DOHH2 (cell line): Measurements from ENCODE around the gene TUBA8.
"Not testable (repeated sequence)": the region's sequence is repeated elsewhere in the genome, so short reads cannot be mapped to it uniquely, and the experiment has no call there.

Experiments
- H3F3A ChIP-seq: fragments of 200-600 bp; sonication (generic), shearing (Covaris generic); 2 replicates; pipeline ENCODE4 v1.6.0; 2016; ENCODE audit warnings: antibody characterized with exemption, mild to moderate bottlenecking; ENCODE audit not compliant: control insufficient read depth, insufficient read depth
- H3K27ac ChIP-seq: fragments of 200-600 bp; sonication (generic); 2 replicates; pipeline ENCODE4 v1.5.1; 2014; ENCODE audit warnings: low read depth, mild to moderate bottlenecking, low read length, moderate library complexity
- H3K27me3 ChIP-seq: fragments of 200-600 bp; sonication (generic); 2 replicates; pipeline ENCODE4 v1.6.1; 2014; ENCODE audit warnings: mild to moderate bottlenecking, low read length, mixed read lengths; ENCODE audit not compliant: control insufficient read depth
- H3K36me3 ChIP-seq: fragments of 200-600 bp; sonication (generic); 2 replicates; pipeline ENCODE4 v1.6.1; 2014; ENCODE audit warnings: mild to moderate bottlenecking, low read length, moderate library complexity, mixed read lengths; ENCODE audit not compliant: control insufficient read depth
- H3K4me1 ChIP-seq: fragments of 200-600 bp; sonication (generic); 2 replicates; pipeline ENCODE4 v1.6.1; 2014; ENCODE audit warnings: mild to moderate bottlenecking, low read length, mixed read lengths; ENCODE audit not compliant: control insufficient read depth
- H3K4me2 ChIP-seq: fragments of 200-600 bp; sonication (generic); 2 replicates; pipeline ENCODE4 v1.6.0; 2014; ENCODE audit warnings: mild to moderate bottlenecking, low read length, moderate library complexity
- H3K4me3 ChIP-seq: fragments of 200-600 bp; sonication (generic); 2 replicates; pipeline ENCODE4 v1.5.1; 2014; ENCODE audit warnings: mild to moderate bottlenecking, low read length, mixed read lengths
- H3K79me2 ChIP-seq: fragments of 200-600 bp; sonication (generic); 2 replicates; pipeline ENCODE4 v1.6.1; 2014; ENCODE audit warnings: mild to moderate bottlenecking, low read length, mixed read lengths; ENCODE audit not compliant: control insufficient read depth
- H3K9me2 ChIP-seq: fragments of 200-600 bp; sonication (generic); replicated peaks from 2 replicates; pipeline ENCODE4 v1.6.1; 2014; ENCODE audit warnings: mild to moderate bottlenecking, low read length, mixed read lengths; ENCODE audit not compliant: control insufficient read depth
- H3K9me3 ChIP-seq: fragments of 200-600 bp; sonication (generic); 2 replicates; pipeline ENCODE4 v1.6.1; 2014; ENCODE audit warnings: antibody characterized with exemption, low read length, mixed read lengths; ENCODE audit not compliant: control insufficient read depth, insufficient read depth
- H4K20me1 ChIP-seq: fragments of 200-600 bp; sonication (generic); 2 replicates; pipeline ENCODE4 v1.6.0; 2014; ENCODE audit warnings: low read depth, mild to moderate bottlenecking, antibody characterized with exemption, low read length, moderate library complexity; ENCODE audit not compliant: control insufficient read depth, insufficient read depth
- EZH2phosphoT487 ChIP-seq: fragments of 200-600 bp; sonication (generic); IDR thresholded peaks from 2 replicates; pipeline ENCODE4 v1.6.1; 2017; ENCODE audit warnings: borderline replicate concordance, mild to moderate bottlenecking, antibody characterized with exemption, low read length, moderate library complexity, mixed read lengths
- TF ChIP-seq, protein P1 (sequence below): fragments of 200-600 bp; sonication (generic); IDR thresholded peaks from one replicate; pipeline ENCODE4 v1.5.1; 2014; ENCODE audit warnings: antibody characterized with exemption, mild to moderate bottlenecking, low read depth, low read length; ENCODE audit not compliant: poor library complexity, severe bottlenecking

Gene TUBA8

GRCh38 chr22:18110194-18110953 is at the start of gene TUBA8:
Gene TUBA8 (plus strand): TSS chr22:18110809. CDS start chr22:18110866, 57 bp downstream.
- Histone ChIP-seq H3K4me3 (peak within 1 kb of the TSS; percentile 80), H3K4me2 (peak within 1 kb of the TSS; percentile 96), H3K9me2 (no peaks in the 10 kb centered on the region), H3K27ac (peak within 1 kb of the TSS; percentile 37), H3K27me3 (no peaks in the 10 kb centered on the region), H4K20me1 (no peaks in the 10 kb centered on the region), H3K79me2 (peaks cover 4% of the 10 kb centered on the region; the same call in 1 of the 2 replicates), H3K9me3 (peaks cover 4% of the 10 kb centered on the region; the same call in 1 of the 2 replicates), H3F3A (peaks cover 30% of the 10 kb centered on the region), H3K4me1 (peaks cover 86% of the 10 kb centered on the region), H3K36me3 (peaks cover 3% of the 10 kb centered on the region; the same call in 1 of the 2 replicates)
- TF ChIP-seq, protein P1, sequence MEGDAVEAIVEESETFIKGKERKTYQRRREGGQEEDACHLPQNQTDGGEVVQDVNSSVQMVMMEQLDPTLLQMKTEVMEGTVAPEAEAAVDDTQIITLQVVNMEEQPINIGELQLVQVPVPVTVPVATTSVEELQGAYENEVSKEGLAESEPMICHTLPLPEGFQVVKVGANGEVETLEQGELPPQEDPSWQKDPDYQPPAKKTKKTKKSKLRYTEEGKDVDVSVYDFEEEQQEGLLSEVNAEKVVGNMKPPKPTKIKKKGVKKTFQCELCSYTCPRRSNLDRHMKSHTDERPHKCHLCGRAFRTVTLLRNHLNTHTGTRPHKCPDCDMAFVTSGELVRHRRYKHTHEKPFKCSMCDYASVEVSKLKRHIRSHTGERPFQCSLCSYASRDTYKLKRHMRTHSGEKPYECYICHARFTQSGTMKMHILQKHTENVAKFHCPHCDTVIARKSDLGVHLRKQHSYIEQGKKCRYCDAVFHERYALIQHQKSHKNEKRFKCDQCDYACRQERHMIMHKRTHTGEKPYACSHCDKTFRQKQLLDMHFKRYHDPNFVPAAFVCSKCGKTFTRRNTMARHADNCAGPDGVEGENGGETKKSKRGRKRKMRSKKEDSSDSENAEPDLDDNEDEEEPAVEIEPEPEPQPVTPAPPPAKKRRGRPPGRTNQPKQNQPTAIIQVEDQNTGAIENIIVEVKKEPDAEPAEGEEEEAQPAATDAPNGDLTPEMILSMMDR = no peak
- TF ChIP-seq EZH2phosphoT487 = no peak

DNA sequence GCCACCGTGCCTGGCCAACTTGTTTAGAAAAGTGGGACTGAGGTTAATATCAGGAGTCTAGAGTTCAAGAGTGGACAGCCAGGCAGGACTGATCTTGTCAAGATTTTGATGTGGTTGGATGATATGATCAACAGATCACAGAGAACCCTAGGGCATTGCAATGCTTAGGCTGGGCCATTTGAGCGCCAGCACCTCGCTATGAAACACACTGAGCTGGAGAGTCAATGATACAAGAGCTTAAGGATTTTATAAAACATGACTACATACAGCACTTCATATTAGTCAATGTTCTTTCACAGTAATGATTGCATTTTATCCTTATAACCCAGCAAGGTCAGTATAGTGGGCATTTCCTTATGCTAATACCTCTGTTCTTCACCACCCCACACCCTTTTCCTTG is 48.2 kb upstream of the TUBA8 start:
- no peak overlapping the region for H3K4me3 ChIP-seq
- no peak overlapping the region for H3K4me2 ChIP-seq
- peaks cover 36% of the 10 kb centered on the region for H3K4me1 ChIP-seq

DNA sequence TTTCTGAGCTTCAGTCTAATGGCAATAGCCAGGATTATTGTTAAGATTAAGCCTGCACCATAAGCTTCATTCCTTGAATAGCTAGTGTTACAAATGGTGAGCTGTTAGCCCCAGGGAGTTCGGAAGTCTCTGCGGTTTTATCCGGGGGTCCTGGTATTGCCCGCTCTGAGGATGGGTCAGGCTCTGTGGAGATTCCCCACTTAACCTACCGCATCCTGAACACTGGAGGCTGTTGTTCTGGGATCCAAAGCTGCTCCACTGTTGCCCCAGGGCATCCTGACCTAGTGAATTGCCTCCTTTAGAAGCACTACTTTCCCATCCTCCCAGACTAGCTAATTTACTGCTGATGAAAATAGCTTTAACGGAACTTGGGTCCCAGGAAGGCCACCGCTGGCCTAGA is 47.3 kb upstream of the TUBA8 start:
- H4K20me1 ChIP-seq = no peaks in the 10 kb centered on the region
- TF ChIP-seq EZH2phosphoT487 = no peak
- TF ChIP-seq, protein P1 = no peak
- H3F3A ChIP-seq = peaks cover 10% of the 10 kb centered on the region; the same call in 1 of the 2 replicates
- no peak overlapping the region for H3K27ac ChIP-seq
- H3K4me1 ChIP-seq = peaks cover 40% of the 10 kb centered on the region
- H3K79me2 ChIP-seq = no peaks in the 10 kb centered on the region
- H3K9me3 ChIP-seq = no peaks in the 10 kb centered on the region
- H3K36me3 ChIP-seq = peaks cover 7% of the 10 kb centered on the region; the same call in 1 of the 2 replicates
- no peaks in the 10 kb centered on the region for H3K27me3 ChIP-seq
- H3K4me2 ChIP-seq = no peak overlapping the region
- H3K4me3 ChIP-seq = no peak overlapping the region
- H3K9me2 ChIP-seq = no peaks in the 10 kb centered on the region

More for the DNA sequence above, 48.2 kb upstream of the TUBA8 start:
- Histone ChIP-seq H3K27ac (no peak overlapping the region), H3K9me3 (no peaks in the 10 kb centered on the region), H3K36me3 (peaks cover 7% of the 10 kb centered on the region; the same call in 1 of the 2 replicates), H3F3A (peaks cover 9% of the 10 kb centered on the region; the same call in 1 of the 2 replicates), H3K79me2 (no peaks in the 10 kb centered on the region), H3K9me2 (no peaks in the 10 kb centered on the region), H4K20me1 (no peaks in the 10 kb centered on the region), H3K27me3 (no peaks in the 10 kb centered on the region)
- TF ChIP-seq, protein P1 = no peak
- TF ChIP-seq EZH2phosphoT487 = no peak

GRCh38 chr22:18063715-18064114 is 46.9 kb upstream of the TUBA8 start:
- H3K36me3 ChIP-seq, H3K9me2 ChIP-seq, H3K27ac ChIP-seq, H3K27me3 ChIP-seq, H4K20me1 ChIP-seq, H3K4me2 ChIP-seq, H3K9me3 ChIP-seq, H3K79me2 ChIP-seq, H3K4me3 ChIP-seq: not testable (repeated sequence)
- Histone ChIP-seq H3K4me1 (peaks cover 44% of the 10 kb centered on the region), H3F3A (peaks cover 10% of the 10 kb centered on the region; the same call in 1 of the 2 replicates)
